HEK293T (cell line): ENCODE results near the gene CYP39A1.

ENCODE experiments used
- CTBP1 ChIP-seq: fragments of 450-650 bp; IDR thresholded peaks from 2 replicates; pipeline ENCODE4 v1.6.1; 2016; ENCODE audit warnings: borderline replicate concordance
- FOXA1 ChIP-seq: fragments of 450-650 bp; IDR thresholded peaks from 2 replicates; pipeline ENCODE4 v1.6.1; 2016; ENCODE audit warnings: mild to moderate bottlenecking
- FOXK2 ChIP-seq: fragments of 450-650 bp; IDR thresholded peaks from 2 replicates; pipeline ENCODE4 v1.6.1; 2016; ENCODE audit warnings: mild to moderate bottlenecking
- FOXM1 ChIP-seq: fragments of 450-650 bp; IDR thresholded peaks from 2 replicates; pipeline ENCODE4 v1.6.1; 2017; ENCODE audit warnings: mild to moderate bottlenecking, borderline replicate concordance
- LEF1 ChIP-seq: fragments of 450-650 bp; IDR thresholded peaks from 2 replicates; pipeline ENCODE4 v1.6.1; 2017; ENCODE audit warnings: mild to moderate bottlenecking, borderline replicate concordance
- NFRKB ChIP-seq: fragments of 450-650 bp; IDR thresholded peaks from 2 replicates; pipeline ENCODE4 v1.6.1; 2016; ENCODE audit warnings: mild to moderate bottlenecking, moderate library complexity
- SP1 ChIP-seq: fragments of 450-650 bp; IDR thresholded peaks from 2 replicates; pipeline ENCODE4 v1.6.1; 2017
- TARDBP ChIP-seq: fragments of 450-650 bp; IDR thresholded peaks from 2 replicates; pipeline ENCODE4 v1.6.1; 2016
- ZNF384 ChIP-seq: fragments of 450-650 bp; IDR thresholded peaks from 2 replicates; pipeline ENCODE4 v1.6.1; 2016

GRCh38 chr6:46509981-46510510 is 142.6 kb downstream of the CYP39A1 start:
- TF ChIP-seq FOXA1 = no peak
- TF ChIP-seq TARDBP = no peak
- no peak for TF ChIP-seq NFRKB
- no peak for TF ChIP-seq SP1
- TF ChIP-seq LEF1 = no peak
- no peak for TF ChIP-seq ZNF384
- no peak for TF ChIP-seq FOXK2
- TF ChIP-seq CTBP1 = no peak
- TF ChIP-seq FOXM1 = no peak
